NCI-H1436 (cell line): ENCODE data around the gene RGS7.

Experiments used
- DNase-seq: peaks from one replicate; lab custom pipeline; 2025; lab: John Stamatoyannopoulos, UW

The RGS7 gene

GRCh38 chr1:241356519-241357365, at the start of gene RGS7:
Gene RGS7 (minus strand): TSS chr1:241357205.
- peak; percentile 87 for DNase-seq

DNA sequence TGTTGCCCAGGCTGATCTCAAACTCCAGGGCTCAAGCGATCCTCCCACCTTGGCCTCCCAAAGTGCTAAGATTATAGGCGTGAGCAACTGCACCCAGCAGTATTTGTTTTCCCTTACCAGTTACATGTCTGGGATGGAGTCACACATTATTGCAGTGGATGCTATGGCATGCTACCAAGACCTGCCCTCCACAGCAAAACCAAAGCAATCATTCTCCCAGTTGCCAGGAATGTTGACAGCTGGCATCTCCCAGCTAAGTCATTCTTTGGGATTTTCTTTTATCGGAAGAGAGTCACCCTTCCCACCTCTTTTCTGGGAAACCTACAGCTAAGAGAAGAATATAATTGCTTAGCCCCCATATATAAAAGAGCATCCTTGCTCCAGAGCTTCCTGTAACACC, 49.4 kb upstream of the RGS7 start:
- no peak for DNase-seq

- no peak for DNase-seq
These were observed 44.2 kb upstream of the RGS7 start for GRCh38 chr1:241401156-241401555.

DNA sequence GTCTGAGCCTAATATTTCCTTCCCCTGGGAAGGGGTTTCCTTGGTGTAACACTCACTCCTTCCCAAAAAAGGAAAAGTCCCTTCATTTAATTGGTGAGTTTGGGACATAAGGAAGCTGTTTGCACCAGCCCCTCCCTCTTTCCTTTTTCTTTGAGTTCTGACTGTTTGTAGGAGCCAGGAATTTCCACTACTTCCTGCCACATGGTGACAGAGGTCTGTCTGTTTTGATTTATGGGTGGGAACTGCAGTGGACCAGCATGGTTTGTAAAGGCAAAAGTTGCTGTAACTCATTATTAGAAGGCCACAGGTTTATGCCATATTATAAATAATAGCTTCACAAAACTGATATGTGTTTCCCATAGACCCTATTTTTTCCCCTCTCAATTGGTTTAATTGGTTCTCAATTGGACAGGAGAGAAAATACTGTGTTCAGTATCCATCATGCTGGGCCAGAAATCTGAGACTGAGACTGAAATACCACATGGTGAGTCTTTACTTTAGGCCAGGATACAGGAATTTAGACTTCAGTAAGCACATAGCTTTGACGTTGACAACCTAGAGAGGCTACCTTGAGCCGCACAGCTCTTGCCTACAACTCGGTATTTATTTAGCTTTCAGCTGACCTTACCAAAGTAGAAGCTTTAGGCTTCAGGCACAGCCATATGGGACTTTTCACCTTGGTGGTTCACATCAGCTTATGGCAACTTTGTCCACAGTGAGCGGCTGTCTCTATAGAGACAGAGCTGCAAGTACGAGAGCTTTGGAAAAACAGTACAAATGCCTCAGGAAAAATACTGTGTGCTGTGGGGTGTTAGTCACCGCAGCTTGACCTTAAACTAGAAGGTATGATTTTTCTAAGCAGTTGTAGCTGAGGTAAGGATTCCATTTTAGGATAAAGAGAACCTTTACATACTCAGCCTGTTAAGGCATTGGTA, 40.0 kb upstream of the RGS7 start:
- DNase-seq, result no peak

GRCh38 chr1:241391926-241392710, 35.1 kb upstream of the RGS7 start:
- no peak for DNase-seq

GRCh38 chr1:241390526-241390925, 33.5 kb upstream of the RGS7 start:
- DNase-seq, result no peak

DNA sequence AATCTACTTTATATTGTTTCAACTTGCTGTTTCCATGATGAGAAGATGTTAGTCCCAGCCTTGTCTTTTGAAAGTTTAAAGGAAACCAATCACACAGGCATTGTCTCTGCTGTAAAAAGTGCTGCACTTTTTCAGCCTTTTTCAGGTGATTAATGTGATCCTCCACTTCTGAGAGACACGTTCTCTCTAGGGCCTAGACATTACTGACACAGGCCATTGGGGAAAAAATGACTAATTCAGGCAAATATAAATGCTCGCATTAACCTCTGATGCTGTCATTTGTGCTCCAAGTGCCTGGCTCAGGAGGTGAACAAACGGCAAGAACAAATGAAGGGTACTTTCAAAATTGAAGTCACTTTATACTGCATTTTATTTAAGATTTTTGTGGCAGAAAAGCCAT, 32.4 kb upstream of the RGS7 start:
- DNase-seq, result no peak

DNA sequence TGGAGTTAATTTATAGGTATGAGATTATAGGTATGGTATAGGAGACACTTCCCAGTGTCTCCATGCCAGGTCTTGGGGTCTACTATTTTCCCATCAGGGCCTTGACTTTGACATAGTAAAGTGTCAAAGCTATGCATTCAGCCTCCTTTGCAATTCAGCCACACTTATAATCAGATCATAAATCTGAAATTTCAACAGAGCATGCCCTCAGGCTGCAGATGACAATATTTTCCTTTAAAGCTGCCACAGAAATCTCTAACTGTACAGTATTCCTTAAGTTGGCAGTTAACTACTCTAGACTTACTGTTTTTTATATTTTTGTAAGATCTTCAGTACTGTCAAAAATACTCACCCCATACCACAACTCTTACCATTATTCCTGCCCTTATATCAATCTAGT, 30.2 kb upstream of the RGS7 start:
- DNase-seq, result no peak

- peak; percentile 32 for DNase-seq
These were observed 19.7 kb upstream of the RGS7 start for GRCh38 chr1:241376701-241377100.

DNA sequence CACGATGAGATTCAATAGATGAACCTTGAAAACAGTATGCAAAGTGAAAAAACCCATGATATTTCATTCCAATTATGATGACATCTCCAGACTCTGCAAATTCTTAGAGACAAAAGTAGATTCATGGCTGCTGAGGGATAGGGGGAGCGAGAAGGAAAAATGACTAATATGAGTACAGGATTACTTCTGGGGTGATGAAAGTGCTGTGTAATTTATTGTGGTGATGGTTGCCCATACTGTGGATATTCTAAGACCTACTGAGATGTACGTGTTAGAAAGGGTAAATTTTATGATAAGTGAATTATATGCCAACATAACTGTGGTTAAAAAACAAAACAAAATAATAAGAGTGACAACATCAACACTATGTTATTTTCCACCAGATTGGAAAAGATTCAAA, 18.9 kb upstream of the RGS7 start:
- no peak for DNase-seq

DNA sequence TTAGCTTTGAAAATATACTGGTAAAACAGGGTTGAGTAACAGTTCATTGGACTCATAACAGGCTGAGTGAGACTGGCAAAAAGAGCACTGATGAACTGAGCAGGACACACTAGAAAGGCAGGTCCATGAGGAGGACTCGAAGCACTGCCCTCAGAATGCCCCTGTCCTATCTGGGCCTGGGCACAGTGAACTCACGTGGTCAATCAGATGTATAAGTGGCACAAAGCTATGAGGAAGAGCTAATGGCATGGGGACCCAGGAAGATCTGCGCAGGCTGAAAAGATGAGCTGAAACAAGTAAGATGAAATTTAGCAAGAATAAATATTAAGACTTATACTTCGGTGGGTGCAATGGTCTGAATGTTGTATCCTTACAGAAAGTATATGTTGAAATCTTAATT, 9.2 kb upstream of the RGS7 start:
- DNase-seq, result no peak

DNA sequence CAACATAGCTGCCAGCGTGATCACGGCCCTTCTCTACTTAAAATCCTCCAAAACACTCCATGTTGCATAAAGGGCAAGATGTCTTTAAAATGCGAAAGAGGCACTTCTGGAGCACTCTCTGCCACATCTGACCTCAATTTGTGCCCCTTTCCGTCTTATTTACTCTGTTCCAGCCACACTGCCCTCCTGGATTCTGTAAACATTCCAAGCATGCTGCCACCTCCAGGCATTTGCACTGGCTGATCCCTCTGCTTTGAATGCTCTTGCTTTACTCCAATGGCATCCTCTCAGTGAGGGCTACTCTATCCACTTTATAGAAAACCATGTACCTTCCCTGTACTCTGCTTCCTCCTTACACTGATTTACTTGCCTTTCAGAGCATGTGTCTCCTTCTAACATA, 5.3 kb upstream of the RGS7 start:
- no peak for DNase-seq

- no peak for DNase-seq
These were observed 648 bp upstream of the RGS7 start for GRCh38 chr1:241357366-241358340.

DNA sequence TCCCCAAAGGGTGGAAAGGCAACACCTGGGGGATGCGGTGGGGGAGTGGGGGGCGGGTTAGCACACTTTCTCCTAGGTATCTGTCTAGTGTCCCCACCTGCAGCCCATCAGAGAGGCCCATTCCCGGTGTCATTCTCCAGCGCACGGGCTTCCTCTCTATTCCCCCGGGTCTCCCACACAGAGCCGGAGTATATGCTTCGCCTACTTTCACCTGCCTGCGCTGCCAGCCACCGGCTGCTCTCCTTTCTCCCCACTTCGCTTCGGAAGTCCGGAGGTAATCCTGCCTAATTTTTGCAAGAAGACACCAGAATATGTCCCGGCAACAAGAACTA, 852 bp downstream of the RGS7 start:
- peak; percentile 47 for DNase-seq

GRCh38 chr1:241355311-241356010, 1.5 kb downstream of the RGS7 start:
- no peak for DNase-seq

DNA sequence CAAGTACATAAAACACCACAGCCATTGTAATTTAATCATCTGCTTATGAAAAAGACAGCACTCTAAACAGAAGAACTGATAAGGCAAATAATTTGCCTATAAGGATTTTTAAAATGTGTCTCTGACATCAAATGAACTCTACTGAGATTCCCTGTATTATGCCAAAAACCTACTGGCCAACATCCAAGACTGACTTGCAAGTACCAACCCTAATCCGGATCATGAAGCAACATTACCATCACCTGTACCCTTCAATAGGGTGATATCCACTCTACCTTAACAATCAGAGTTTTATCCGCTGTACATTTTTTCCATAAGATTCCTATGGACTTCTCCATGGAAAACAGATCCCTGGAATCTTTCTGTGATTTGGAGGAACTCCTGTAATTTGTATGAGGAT, 4.6 kb downstream of the RGS7 start:
- no peak for DNase-seq

DNA sequence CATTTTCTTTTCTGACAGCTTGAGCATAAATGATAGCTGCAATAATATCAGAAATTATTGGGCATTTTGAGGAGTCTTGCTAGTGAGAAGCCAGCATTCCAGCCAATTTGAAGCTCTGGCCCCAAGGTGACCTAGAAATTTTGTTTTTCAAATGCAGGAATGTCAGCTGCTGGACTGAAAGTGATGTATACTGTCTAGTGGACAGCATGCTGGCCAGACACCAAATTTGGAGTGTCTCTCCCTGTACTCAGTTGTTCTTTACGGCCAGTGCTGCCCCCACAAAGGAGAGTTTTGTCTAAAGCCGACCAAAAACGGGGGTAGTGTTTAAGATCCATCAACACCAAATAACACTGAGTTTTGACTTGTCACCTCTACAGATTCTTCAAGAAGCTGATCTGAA, 5.2 kb downstream of the RGS7 start:
- no peak for DNase-seq

DNA sequence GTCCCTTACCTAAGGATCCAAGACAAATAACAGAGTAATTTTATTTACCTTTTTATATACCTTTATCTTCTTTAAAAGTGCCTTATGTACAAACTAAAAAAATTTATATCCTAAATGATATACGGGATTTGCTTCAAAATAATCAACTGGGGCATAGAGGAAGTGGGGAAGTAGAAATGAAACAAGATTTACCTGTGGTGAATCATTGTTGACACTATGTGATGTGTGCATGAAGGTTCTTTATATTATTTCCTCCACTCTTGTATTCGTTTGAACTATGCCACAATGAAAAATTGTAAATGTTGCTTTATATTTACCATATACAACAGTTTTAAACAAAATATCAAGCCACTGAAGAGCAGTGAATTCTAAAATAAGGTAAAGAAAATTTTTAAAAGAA, 13.0 kb downstream of the RGS7 start:
- DNase-seq, result no peak

GRCh38 chr1:241336335-241336734, 20.7 kb downstream of the RGS7 start:
- DNase-seq, result no peak

GRCh38 chr1:241332987-241333386, 24.0 kb downstream of the RGS7 start:
- DNase-seq, result no peak

DNA sequence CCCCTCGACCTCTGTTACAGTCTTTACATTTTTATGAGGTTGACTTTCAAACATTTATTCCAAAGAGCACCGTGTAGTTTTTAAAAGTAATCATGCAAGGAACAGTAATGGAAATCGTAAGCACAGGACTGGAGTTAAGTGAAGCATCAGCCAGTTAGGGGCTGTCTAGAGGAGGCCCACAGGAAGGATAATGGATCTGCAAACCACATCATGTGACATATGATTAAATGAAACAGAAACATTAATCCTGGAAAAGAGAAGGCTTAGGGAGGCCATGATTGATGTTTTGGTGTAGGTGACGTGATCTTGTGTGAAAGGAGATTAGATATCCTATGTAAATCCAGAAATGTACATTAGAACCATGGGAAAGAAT, 25.0 kb downstream of the RGS7 start:
- no peak for DNase-seq
